Stimulated activated CD4-positive, alpha-beta T cell treated with anti-CD3 and anti-CD28 coated beads, TNF-alpha, amount 100 ng/mL, for 4 hours (primary cell): ENCODE results near the gene SNX17.
A peak's percentile ranks its signal among the peaks of the same experiment; 100 is the strongest.

Source experiments
- DNase-seq, 3 experiments: peaks; one replicate each; pipeline ENCODE4 v3.0.0-alpha.2; 2020; ENCODE audit warnings: low read depth in 3 of 3

Gene SNX17

GRCh38 chr2:27363933-27364332 is 6.5 kb upstream of the SNX17 start:
- no peak for DNase-seq

- no peak for DNase-seq
These were observed 868 bp upstream of the SNX17 start for GRCh38 chr2:27369471-27370025.

DNA sequence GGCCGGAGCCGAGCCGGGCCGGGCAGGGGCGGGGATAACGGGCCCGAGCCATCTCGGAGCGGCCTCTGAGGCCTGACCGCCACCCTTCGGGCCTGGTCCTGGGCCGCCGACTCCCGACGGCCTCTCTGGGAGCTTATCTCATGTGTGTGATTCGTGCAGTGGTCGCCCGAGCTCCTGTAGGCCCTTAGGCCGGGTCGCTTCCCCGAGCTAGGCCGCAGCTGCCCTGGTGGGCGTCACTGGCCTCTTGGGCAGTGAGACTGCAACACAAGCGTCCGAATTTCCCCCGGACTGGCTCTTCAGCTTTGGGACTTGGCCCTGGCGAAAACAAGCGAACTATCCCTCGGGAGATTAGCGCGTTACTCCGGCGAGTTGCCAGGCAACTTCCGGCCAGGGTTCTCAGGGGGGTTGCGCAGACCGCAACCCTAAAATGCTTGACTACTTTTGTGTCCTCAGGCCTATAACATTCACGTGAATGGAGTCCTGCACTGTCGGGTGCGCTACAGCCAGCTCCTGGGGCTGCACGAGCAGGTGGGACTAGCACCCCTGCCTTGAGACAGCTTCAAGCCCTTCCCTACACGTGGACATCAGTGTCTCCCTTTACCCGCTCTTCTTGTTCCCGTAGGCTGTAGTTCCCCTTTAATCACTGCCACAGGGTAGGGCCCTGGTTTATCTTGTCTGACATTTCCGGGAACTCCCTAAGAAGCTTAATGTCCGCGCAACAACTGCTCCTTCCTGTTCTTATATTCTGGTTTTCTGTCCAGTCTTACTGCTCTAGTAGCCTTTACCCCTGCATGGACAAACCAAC is 602 bp downstream of the SNX17 start:
- no peak for DNase-seq

DNA sequence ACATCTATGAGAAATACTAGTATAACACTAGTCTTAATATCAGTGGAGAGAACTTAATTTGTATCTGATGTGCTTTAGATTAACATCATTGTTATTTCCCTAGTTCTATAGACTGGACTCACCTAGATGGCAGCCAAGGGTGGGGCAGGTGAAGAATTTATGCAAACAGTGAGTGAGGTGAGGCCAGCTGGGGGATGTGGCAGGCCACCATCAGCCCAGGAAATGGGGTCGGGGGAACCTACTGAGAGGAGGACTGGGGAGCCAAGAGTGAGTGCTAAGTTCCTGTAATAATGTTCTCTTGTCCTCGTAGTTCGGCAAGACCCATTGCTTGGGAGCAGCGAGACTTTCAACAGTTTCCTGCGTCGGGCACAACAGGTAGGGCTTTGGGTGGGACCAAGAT is 2.5 kb downstream of the SNX17 start:
- no peak for DNase-seq

DNA sequence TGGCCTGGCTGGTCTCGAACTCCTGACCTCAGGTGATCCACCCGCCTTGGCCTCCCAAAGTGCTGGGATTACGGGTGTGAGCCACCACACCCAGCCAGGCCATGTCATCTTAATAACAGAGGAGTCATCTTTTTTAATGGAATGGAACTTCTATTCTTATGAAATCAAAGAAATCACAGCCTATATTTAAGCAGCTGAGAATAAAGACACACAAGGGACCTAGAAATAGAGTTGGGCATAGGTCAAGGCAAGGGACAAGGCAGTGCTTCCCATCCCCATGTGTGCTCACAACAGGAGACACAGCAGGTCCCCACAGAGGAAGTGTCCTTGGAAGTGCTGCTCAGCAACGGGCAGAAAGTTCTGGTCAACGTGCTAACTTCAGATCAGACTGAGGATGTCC is 3.2 kb downstream of the SNX17 start:
- no peak for DNase-seq

- DNase-seq = no peak
These were observed 5.2 kb downstream of the SNX17 start for GRCh38 chr2:27375513-27376099.

- no peak for DNase-seq
These were observed 5.9 kb downstream of the SNX17 start for GRCh38 chr2:27376151-27376865.

- no peak for DNase-seq
These were observed 6.6 kb downstream of the SNX17 start for GRCh38 chr2:27376866-27377617.

- no peak for DNase-seq
These were observed 7.2 kb downstream of the SNX17 start for GRCh38 chr2:27377618-27378095.

DNA sequence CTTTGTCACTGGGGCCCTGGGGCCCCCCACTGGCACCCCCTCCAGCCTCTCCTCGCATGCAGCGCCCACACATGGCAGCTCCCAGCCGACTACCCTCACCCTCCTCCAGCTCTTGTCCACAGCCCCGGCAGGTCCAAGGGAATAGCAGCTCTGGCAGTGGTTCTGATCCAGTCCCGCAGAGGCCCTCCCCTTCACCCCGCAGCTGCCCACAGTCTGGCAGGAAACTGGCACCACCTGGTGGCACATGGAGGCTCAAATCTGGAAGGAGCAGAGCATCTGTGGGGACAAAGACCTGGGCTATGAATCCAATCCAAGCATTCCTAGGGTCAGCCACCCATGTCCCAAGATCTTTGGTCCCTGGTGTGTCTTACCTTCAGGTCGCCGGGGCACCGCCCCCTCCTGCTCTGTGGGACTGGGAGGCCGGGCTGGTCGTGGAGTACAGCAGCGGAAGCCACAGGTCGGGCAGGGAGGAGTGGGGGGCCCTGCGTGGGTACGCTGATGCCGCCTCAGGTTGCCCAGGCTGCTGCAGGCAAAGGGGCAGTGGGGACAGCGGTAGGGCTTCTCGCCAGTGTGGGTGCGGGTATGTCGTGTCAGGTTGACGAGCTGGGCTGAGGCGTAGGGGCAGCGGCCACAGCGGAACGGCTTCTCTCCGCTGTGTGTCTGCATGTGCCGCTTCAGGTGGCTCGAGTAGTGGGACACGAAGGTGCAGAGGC is 7.8 kb downstream of the SNX17 start:
- no peak for DNase-seq

GRCh38 chr2:27378809-27379290 is 8.4 kb downstream of the SNX17 start:
- DNase-seq = no peak

- no peak for DNase-seq
These were observed 9.0 kb downstream of the SNX17 start for GRCh38 chr2:27379383-27379835.

DNA sequence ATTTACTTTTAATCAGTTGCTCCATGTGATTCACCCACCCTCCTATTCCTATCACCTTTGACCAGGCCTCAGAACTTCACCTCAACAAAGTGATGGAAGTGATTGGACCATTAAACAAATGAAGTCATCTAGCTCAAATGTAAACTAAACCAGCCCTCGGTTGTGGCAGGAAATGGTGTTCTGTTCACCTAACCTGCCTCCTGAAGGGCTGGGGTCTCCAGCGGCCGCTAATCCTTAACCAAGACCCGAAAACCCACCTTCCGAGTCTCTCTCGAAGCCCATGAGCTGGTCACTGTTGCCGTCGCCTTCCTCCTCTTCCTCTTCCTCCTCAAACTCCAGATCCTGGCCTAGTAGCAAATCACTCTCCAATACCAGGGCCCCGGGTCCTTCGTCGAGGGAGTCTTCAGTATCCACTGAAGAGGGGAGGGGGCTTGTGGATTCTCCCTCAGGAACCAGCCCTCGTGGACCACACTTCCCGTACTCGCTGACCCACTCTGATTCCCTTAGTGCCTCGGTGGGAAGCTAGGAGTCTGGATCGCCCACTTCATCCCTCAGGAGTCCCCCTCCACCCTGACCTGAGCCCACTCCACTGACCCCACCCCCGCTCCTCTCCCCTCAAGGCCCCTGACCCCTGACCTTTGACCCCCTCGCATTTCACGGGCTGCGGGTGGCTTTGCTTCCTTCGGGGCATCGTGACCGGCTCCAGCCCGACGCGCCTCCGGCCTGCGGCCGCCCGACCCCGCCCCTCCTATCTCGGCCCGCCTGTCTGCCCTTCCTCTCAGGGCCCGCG is 9.6 kb downstream of the SNX17 start:
- no peak for DNase-seq

- peak; percentile 71 to 77 (median 75) for DNase-seq
These were observed 10.5 kb downstream of the SNX17 start, which contains the start of gene ZNF513 for GRCh38 chr2:27380626-27381545. Gene ZNF513, minus strand, starts transcription at chr2:27380734. Its CDS starts 208 bp downstream, at chr2:27380526.

- no peak for DNase-seq
These were observed 11.3 kb downstream of the SNX17 start for GRCh38 chr2:27381577-27382181.

DNA sequence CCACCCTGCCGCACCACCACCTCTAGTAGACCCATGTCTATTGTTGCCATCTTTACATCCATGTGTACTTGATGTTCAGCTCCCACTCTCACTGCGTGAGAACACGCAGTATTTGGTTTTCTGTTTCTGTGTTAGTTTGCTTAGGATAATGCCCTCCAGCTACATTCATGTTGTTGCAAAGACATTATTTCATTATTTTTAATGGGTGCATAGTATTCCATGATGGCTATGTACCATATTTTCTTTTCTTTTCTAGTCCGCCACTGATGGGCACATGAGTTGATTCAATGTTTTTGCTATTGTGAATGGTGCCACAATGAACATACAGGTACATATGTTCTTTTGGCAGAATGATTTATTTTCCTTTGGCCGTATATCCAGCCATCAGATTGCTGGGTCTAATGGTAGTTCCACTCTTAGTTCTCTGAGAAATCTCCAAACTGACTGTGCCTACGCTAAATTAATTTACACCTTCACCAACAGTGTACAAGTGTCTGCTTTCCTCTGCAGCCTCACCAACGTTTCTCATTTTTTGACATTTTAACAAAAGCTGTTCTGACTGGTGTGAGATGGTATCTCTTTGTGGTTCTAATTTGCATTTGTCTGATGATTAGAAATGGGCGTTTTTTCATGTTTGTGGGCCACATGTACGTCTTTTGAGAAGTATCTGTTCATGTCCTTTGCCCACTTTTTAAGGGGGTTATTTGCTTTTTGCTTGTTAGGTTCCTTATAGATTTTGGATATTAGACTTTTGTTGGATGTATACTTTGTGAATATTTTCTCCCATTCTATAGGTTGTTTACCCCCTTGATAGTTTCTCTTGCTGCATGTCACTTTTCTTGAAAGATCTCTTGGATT is 20.6 kb downstream of the SNX17 start:
- no peak for DNase-seq

DNA sequence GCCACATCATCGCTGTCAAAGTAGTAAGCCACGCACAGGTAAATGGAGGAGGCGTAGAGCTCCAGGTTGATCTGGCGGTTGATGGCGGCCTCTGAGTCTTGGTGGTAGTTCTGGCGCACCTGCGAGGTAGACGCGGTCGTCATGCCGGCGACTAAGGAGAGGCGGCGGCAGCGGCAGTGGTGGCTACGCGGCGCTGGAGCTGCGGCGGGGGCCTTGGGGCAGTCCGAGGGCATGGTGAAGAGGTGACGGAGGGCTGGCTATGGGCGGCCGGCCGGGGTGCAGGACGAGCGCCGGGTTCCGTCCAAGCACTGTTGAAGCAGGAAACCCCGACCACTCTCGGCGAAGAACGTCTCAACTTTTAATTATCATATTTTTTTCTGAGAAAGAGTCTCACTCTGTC is 22.8 kb downstream of the SNX17 start:
- DNase-seq = no peak
